ENCODE data around the gene ENTPD7.

The ENTPD7 gene

DNA sequence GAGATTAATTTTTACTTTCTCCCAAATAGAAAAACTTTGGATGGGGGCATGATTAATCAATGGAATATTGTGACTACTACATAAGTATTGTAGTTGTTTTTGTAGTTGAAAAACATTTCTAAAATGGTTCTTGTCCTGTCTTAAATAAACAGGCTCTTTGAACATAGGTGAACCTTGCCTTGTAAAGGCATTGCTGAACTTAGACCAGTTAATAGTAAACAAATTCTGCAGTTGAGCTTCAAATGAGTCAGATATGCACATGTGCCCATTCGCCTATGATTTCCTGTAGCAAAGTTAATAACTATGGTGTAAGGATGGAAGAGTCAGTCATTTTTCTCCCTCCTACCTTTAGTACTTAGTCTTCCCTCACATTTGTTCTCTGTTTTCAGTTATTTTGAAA lies 95.4 kb downstream of the ENTPD7 start:
- no peak for DNase-seq

All from NCI-H510A (cell line).